ENCODE measurements around the gene OSBPL9. TPM values are rescaled to one million over a fixed set of nuclear protein-coding genes. Genes with fewer than 3 reads are reported as not detected.

The OSBPL9 gene
- total and polyA plus RNA-seq, 9 of the 15 experiments (the other 6 are each of a cell fraction or from before 2014, with no cell fraction given): 43.9 to 217 (median 170) TPM

GRCh38 chr1:51661081-51661518, 44.2 kb downstream of the OSBPL9 start (continued):
- TF ChIP-seq, protein P1, sequence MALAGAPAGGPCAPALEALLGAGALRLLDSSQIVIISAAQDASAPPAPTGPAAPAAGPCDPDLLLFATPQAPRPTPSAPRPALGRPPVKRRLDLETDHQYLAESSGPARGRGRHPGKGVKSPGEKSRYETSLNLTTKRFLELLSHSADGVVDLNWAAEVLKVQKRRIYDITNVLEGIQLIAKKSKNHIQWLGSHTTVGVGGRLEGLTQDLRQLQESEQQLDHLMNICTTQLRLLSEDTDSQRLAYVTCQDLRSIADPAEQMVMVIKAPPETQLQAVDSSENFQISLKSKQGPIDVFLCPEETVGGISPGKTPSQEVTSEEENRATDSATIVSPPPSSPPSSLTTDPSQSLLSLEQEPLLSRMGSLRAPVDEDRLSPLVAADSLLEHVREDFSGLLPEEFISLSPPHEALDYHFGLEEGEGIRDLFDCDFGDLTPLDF (CRISPR knock-in tag; IDR thresholded peaks at IDR 0.05): no peak
- TF ChIP-seq SMAD4 (CRISPR knock-in tag; conservative IDR thresholded peaks at IDR 0.05) (peak; percentile 90), SETDB1 (IDR thresholded peaks at IDR 0.05; ENCODE audit: low read length) (no peak), TSHZ1 (CRISPR knock-in tag; IDR thresholded peaks at IDR 0.05) (no peak), ZNF146 (CRISPR knock-in tag; IDR thresholded peaks at IDR 0.05; ENCODE audit: unreplicated experiment) (no peak), CBX5 (IDR thresholded peaks at IDR 0.05; ENCODE audit: borderline replicate concordance, low read depth) (no peak), ZNF695 (CRISPR knock-in tag; IDR thresholded peaks at IDR 0.05) (no peak), SRF (CRISPR knock-in tag; IDR thresholded peaks at IDR 0.05) (no peak), SMARCC2 (IDR thresholded peaks at IDR 0.05; ENCODE audit: low read depth) (0 out of 2 replicates have a peak, but pooled peaks have one; percentile 35), EP300 (IDR thresholded peaks at IDR 0.05; ENCODE audit: low read length) (peak; percentile 39; the same call in 1 of the 2 replicates), ELF1 (tag; IDR thresholded peaks at IDR 0.05) (no peak), FOS (IDR thresholded peaks at IDR 0.05; ENCODE audit: extremely low read depth, insufficient read length) (peak; percentile 34)
- TF ChIP-seq, protein P2, sequence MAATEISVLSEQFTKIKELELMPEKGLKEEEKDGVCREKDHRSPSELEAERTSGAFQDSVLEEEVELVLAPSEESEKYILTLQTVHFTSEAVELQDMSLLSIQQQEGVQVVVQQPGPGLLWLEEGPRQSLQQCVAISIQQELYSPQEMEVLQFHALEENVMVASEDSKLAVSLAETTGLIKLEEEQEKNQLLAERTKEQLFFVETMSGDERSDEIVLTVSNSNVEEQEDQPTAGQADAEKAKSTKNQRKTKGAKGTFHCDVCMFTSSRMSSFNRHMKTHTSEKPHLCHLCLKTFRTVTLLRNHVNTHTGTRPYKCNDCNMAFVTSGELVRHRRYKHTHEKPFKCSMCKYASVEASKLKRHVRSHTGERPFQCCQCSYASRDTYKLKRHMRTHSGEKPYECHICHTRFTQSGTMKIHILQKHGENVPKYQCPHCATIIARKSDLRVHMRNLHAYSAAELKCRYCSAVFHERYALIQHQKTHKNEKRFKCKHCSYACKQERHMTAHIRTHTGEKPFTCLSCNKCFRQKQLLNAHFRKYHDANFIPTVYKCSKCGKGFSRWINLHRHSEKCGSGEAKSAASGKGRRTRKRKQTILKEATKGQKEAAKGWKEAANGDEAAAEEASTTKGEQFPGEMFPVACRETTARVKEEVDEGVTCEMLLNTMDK (IDR thresholded peaks at IDR 0.05; ENCODE audit: borderline replicate concordance, insufficient read depth, low read depth, low read length, poor library complexity, severe bottlenecking): no peak
